Vagina (tissue), 2 donors: Measurements from ENCODE around the gene METTL1. TPM values are rescaled to one million over a fixed set of nuclear protein-coding genes. Genes with fewer than 3 reads are reported as not detected.
"Not testable (repeated sequence)": the region's sequence is repeated elsewhere in the genome, so short reads cannot be mapped to it uniquely, and the experiment has no call there.

Experiments used
- DNase-seq, 2 donors: peaks; one replicate each; pipeline ENCODE4 v3.0.0-alpha.2; 2017; ENCODE audit errors: extremely low spot score in 2 of 2
- H3K27ac ChIP-seq: fragments of 200-600 bp; sonication (generic); one replicate; pipeline ENCODE4 v1.5.1; 2019
- H3K27me3 ChIP-seq: fragments of 200-600 bp; sonication (generic); one replicate; pipeline ENCODE4 v1.5.1; 2019
- H3K36me3 ChIP-seq, 2 donors: fragments of 200-600 bp; sonication (generic); one replicate each; pipeline ENCODE4 v1.5.1; 2017 to 2019
- H3K4me1 ChIP-seq: fragments of 200-600 bp; sonication (generic); one replicate; pipeline ENCODE4 v1.5.1; 2019
- H3K4me3 ChIP-seq, 2 donors: fragments of 200-600 bp; sonication (generic); 1 replicate in 1 of 2; 2 replicates in 1 of 2; pipeline ENCODE4 v1.5.1; 2016 to 2019
- H3K9me3 ChIP-seq: fragments of 200-600 bp; sonication (generic); one replicate; pipeline ENCODE4 v1.5.1; 2019
- CTCF ChIP-seq, 3 experiments: fragments of 450-650 bp in 2 of 3; fragments of 200-600 bp in 1 of 3; sonication (generic) in 1 of 3; IDR thresholded peaks; one replicate each; pipeline ENCODE4 v1.5.1; 2017 to 2019; ENCODE audit warnings: antibody characterized with exemption in 3 of 3, mild to moderate bottlenecking in 2 of 3, moderate library complexity in 2 of 3
- POLR2A ChIP-seq, 2 donors: fragments of 450-650 bp; IDR thresholded peaks; one replicate each; pipeline ENCODE4 v1.6.1; 2017; ENCODE audit warnings: antibody characterized with exemption in 2 of 2, mild to moderate bottlenecking in 2 of 2, moderate library complexity in 2 of 2
- POLR2AphosphoS5 ChIP-seq, 2 donors: sonication (generic); formaldehyde crosslinking; IDR thresholded peaks; one replicate each; pipeline ENCODE4 v1.9.0; 2017; ENCODE audit warnings: antibody characterized with exemption in 2 of 2, mild to moderate bottlenecking in 2 of 2, low read depth in 1 of 2; ENCODE audit not compliant: insufficient read depth in 1 of 2
- intact Hi-C: fragments of 100-400 bp; cut with DNase I; formaldehyde crosslinking; loops from one replicate; pipeline ENCODE4 v1.15.1; 2023
- total RNA-seq: library from RNA; depleted of rRNA; stranded (reverse); fragments of >200 nt; gene quantifications from one replicate; pipeline ENCODE4 v1.2.3, GENCODE V29; 2016

METTL1 gene
- 10.8 TPM for total RNA-seq

DNA sequence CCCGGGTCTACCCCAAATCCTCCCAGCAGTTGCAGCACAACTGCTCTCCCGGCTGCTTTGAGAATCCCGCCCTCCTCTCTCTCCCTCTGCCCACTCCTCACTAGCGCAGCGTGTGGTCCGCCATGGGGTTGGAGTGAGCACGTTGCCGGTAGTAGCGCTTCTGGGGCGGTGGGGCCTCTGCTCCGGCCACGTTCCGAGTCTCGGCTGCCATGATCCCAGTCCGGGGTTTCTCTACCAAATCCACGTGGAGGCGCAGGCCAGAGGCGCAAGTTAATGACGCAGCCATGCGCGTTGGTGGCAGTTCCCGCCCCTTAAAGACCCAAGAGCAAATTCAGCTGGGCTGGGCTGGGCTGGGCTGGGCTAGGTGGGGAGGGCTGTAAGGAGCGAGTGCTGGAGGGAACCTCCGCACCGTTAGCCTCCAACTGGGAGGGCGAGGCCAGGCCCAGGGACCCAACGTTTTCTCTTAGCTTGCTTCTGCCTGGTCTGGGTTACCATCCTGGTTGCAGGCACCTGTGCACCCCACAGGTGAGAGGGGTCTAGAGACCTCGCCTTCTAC, at the start of gene METTL1:
METTL1 (minus strand) TSS at position 233 of the 556 bp plus-strand sequence; CDS start at position 211, 22 bp downstream.
- TF ChIP-seq POLR2AphosphoS5 (IDR thresholded peaks at IDR 0.05; ENCODE audit: insufficient read depth in 1 of 2, low read depth in 1 of 2) (peak; percentile 86 to 87), POLR2A (IDR thresholded peaks at IDR 0.05) (no peak), CTCF (IDR thresholded peaks at IDR 0.05) (peak in 2 of 3 experiments; percentile 4 to 19)
- peaks cover 0 to 7% of the 10 kb centered on the region in 2 donors for H3K36me3 ChIP-seq
- intact Hi-C loops, result loop anchor here (10.0 kb wide), 1 partner anchor 63 kb away; no protein-coding TSS in a partner anchor

DNA sequence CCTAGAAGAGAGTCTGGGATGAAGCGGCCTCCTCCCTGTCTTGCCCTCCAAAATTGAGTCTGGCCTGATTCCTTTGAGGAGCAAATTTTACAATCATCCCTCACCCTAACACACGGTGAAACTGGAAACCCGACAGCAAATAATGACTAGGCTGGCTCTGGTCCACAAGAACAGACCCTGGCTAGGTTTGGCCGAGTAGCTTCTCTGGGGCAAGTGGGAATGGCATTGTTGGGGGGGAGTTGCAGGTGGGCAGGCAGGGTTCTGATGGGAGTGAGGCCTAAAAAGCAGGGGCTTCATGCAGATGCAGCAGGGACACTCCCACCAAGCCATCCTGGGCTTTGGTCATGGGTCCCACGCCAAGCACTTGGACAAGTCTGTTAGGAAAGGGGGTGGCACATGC, 49.1 kb upstream of the METTL1 start:
- H3K36me3 ChIP-seq, result peaks cover 0 to 61% of the 10 kb centered on the region in 2 donors
- intact Hi-C loops, H3K27ac ChIP-seq: not testable (repeated sequence)

More for the DNA sequence above, at the start of gene METTL1:
- Histone ChIP-seq H3K27me3 (no peaks in the 10 kb centered on the region), H3K9me3 (no peaks in the 10 kb centered on the region), H3K4me1 (peaks cover 24% of the 10 kb centered on the region), H3K27ac (peak within 1 kb of the TSS; percentile 88), H3K4me3 (peak within 1 kb of the TSS; percentile 81 to 96)
- DNase-seq, result peak in 1 of 2 donors; percentile 97

DNA sequence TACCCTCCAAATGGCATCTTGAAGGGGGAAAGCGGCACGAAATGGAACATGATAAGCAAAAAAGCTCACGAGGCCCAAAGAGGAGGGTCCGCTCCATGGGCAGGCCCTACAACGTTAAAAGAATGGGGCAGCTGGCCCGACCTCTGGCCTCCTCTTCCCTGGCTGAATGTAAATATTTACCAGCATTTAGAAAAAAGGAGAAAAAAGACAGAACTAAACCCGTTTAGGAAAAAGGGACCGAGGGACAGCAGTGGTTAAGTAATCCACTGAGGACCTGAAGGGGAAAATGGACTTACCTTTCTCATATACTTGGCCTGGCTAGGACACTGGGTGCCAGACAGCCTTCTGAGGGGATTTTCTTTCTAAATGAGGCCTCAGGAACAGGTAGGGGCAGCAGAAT, 48.2 kb upstream of the METTL1 start:
- H3K27ac ChIP-seq, intact Hi-C loops, DNase-seq, H3K9me3 ChIP-seq, H3K27me3 ChIP-seq, H3K4me3 ChIP-seq: not testable (repeated sequence)
- peaks cover 61% of the 10 kb centered on the region for H3K4me1 ChIP-seq
- peaks cover 0 to 52% of the 10 kb centered on the region in 2 donors for H3K36me3 ChIP-seq

More for the DNA sequence above, 49.1 kb upstream of the METTL1 start:
- DNase-seq, H3K27me3 ChIP-seq, H3K4me3 ChIP-seq, H3K9me3 ChIP-seq: not testable (repeated sequence)
- H3K4me1 ChIP-seq, result peaks cover 52% of the 10 kb centered on the region

GRCh38 chr12:57817990-57818331, 46.1 kb upstream of the METTL1 start:
- H3K27ac ChIP-seq, intact Hi-C loops, H3K9me3 ChIP-seq, DNase-seq, H3K27me3 ChIP-seq, H3K4me3 ChIP-seq: not testable (repeated sequence)
- H3K4me1 ChIP-seq, result peaks cover 67% of the 10 kb centered on the region
- H3K36me3 ChIP-seq, result peaks cover 0 to 31% of the 10 kb centered on the region in 2 donors

DNA sequence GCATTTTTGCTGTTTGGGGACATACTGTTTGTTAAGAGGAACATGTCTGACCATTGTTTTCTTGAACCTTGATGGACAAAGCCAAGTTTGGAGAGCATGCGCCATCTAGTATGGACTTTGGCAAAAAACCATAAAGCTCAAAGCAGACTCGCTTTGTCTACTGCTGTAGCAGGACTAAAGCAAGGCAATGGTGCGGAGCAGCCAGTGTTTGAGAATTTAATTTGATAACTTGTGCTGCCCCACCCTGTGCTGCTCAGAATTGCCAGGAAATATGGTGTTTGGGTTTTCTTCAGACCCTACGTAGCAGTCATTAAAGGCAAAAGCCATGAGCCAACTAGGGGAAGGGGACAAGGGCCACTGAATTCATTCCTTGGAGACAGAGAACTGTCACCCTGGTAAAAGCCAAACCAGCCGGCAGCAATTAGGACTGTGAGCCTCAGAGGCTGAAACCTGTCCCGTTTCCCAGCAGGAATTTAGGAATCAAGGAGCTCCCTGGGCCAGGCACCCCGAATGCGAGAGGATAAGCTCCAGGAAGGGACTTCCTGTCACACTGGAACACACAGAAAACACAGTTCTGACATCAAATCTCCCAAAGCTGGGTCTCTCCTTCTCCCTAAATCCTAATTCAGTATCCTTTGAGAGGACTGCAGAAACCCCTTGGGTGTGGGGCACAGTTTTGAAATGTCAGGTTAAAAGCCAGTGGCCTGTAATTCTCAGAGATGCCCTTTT, 45.5 kb upstream of the METTL1 start:
- Histone ChIP-seq H3K27ac (peak overlapping the region; percentile 43), H3K4me3 (peak overlapping the region in 1 of 2 donors; percentile 8), H3K4me1 (peaks cover 62% of the 10 kb centered on the region), H3K27me3 (no peaks in the 10 kb centered on the region), H3K36me3 (peaks cover 0 to 26% of the 10 kb centered on the region in 2 donors), H3K9me3 (no peaks in the 10 kb centered on the region)
- intact Hi-C loops, result no loop called here
- no peak for DNase-seq
- TF ChIP-seq POLR2A (IDR thresholded peaks at IDR 0.05) (no peak), POLR2AphosphoS5 (IDR thresholded peaks at IDR 0.05; ENCODE audit: insufficient read depth in 1 of 2, low read depth in 1 of 2) (no peak), CTCF (IDR thresholded peaks at IDR 0.05) (no peak)

DNA sequence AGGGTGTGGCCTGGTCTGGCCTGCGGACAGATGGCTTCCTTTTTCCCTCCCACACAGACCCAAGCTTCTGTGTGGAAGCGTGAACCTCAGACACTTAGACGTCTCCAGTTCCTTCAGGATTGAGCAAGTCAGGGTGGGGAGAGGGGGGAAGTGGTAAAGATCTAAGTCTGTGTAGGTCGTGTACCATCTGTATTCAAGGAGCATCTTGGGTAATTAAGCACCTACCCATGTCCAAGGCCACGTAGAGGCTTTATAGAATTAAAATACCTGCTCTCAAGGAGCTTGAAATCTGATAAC, 44.9 kb upstream of the METTL1 start:
- TF ChIP-seq POLR2AphosphoS5 (IDR thresholded peaks at IDR 0.05; ENCODE audit: insufficient read depth in 1 of 2, low read depth in 1 of 2), result no peak
- TF ChIP-seq POLR2A (IDR thresholded peaks at IDR 0.05), result no peak
- no peak for TF ChIP-seq CTCF (IDR thresholded peaks at IDR 0.05)
- peaks cover 0 to 19% of the 10 kb centered on the region in 2 donors for H3K36me3 ChIP-seq
- H3K4me3 ChIP-seq, result peak overlapping the region in 1 of 2 donors; percentile 8
- H3K4me1 ChIP-seq, result peaks cover 55% of the 10 kb centered on the region
- H3K27ac ChIP-seq, result peak overlapping the region; percentile 43
- DNase-seq, result no peak
- no peaks in the 10 kb centered on the region for H3K27me3 ChIP-seq
- H3K9me3 ChIP-seq, result no peaks in the 10 kb centered on the region
- intact Hi-C loops, result no loop called here
